ENCODE results near the gene SPTLC2.

- TF ChIP-seq POLR2A (IDR thresholded peaks at IDR 0.05) = no peak
- TF ChIP-seq CTCF (IDR thresholded peaks at IDR 0.05) = no peak
Measured at GRCh38 chr14:77508249-77508648, 108.2 kb downstream of the SPTLC2 start.
